Measurements from ENCODE around the gene GPA33. TPM values are rescaled to one million over a fixed set of nuclear protein-coding genes. Genes with fewer than 3 reads are reported as not detected.

GPA33 gene
- polyA plus RNA-seq, 1 of the 3 experiments (the other 2 are of a cell fraction), result not detected

- H3K27me3 ChIP-seq (ENCODE audit: insufficient read depth), result no peaks in the 10 kb centered on the region; the same call in 1 of the 2 replicates
- peaks cover 0 to 11% of the 10 kb centered on the region in 2 experiments; a peak in 1 of 4 replicates for H3K4me1 ChIP-seq (ENCODE audit: control insufficient read depth in 1 of 2, insufficient read depth in 2 of 2, low read depth in 1 of 2, low read length in 1 of 2)
- no peak overlapping the region for H3K4me3 ChIP-seq (ENCODE audit: low read depth in 2 of 2, low read length in 1 of 2)
- no peaks in the 10 kb centered on the region for H3K9me3 ChIP-seq
- no peak overlapping the region for H3K4me2 ChIP-seq
- no peaks in the 10 kb centered on the region for H3K36me3 ChIP-seq (replicated peaks in 1 of 2; ENCODE audit: control insufficient read depth in 1 of 2, insufficient read depth in 2 of 2, low read length in 1 of 2)
- no peak overlapping the region for H2AFZ ChIP-seq (ENCODE audit: low read depth)
- DNase-seq, result no peak
- no peak for TF ChIP-seq RXRA (IDR thresholded peaks at IDR 0.05; ENCODE audit: borderline replicate concordance, low read depth)
- TF ChIP-seq GABPA (IDR thresholded peaks at IDR 0.05; ENCODE audit: low read depth), result no peak
- no peak for TF ChIP-seq REST (IDR thresholded peaks at IDR 0.05; ENCODE audit: low read depth, low read length)
- TF ChIP-seq FOXM1 (IDR thresholded peaks at IDR 0.05; ENCODE audit: low read depth), result no peak
- no peak for TF ChIP-seq USF1 (IDR thresholded peaks at IDR 0.05; ENCODE audit: borderline replicate concordance, low read depth)
- no peak for TF ChIP-seq MAX (IDR thresholded peaks at IDR 0.05; ENCODE audit: low read depth)
- no peak for TF ChIP-seq FOSL2 (IDR thresholded peaks at IDR 0.05; ENCODE audit: borderline replicate concordance, low read depth)
- no peak for TF ChIP-seq SMC3 (IDR thresholded peaks at IDR 0.05; ENCODE audit: low read depth, low read length)
- TF ChIP-seq SIN3A (IDR thresholded peaks at IDR 0.05; ENCODE audit: borderline replicate concordance, low read depth, low read length), result no peak
- no peak for TF ChIP-seq JUND (IDR thresholded peaks at IDR 0.05)
- TF ChIP-seq EZH2phosphoT487 (IDR thresholded peaks at IDR 0.05; ENCODE audit: borderline replicate concordance, low read depth), result no peak
- TF ChIP-seq, protein P1, sequence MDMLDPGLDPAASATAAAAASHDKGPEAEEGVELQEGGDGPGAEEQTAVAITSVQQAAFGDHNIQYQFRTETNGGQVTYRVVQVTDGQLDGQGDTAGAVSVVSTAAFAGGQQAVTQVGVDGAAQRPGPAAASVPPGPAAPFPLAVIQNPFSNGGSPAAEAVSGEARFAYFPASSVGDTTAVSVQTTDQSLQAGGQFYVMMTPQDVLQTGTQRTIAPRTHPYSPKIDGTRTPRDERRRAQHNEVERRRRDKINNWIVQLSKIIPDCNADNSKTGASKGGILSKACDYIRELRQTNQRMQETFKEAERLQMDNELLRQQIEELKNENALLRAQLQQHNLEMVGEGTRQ (IDR thresholded peaks at IDR 0.05; ENCODE audit: borderline replicate concordance, low read depth, low read length), result no peak
- no peak for TF ChIP-seq FOXJ3 (CRISPR knock-in tag; IDR thresholded peaks at IDR 0.05)
- no peak for TF ChIP-seq RFX5 (IDR thresholded peaks at IDR 0.05; ENCODE audit: low read length)
- TF ChIP-seq, protein P2, sequence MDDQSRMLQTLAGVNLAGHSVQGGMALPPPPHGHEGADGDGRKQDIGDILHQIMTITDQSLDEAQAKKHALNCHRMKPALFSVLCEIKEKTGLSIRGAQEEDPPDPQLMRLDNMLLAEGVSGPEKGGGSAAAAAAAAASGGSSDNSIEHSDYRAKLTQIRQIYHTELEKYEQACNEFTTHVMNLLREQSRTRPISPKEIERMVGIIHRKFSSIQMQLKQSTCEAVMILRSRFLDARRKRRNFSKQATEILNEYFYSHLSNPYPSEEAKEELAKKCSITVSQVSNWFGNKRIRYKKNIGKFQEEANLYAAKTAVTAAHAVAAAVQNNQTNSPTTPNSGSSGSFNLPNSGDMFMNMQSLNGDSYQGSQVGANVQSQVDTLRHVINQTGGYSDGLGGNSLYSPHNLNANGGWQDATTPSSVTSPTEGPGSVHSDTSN (IDR thresholded peaks at IDR 0.05), result no peak
- no peak for TF ChIP-seq ELF1 (IDR thresholded peaks at IDR 0.05)
- no peak for TF ChIP-seq CTCF (IDR thresholded peaks at IDR 0.05)
- TF ChIP-seq CHD2 (IDR thresholded peaks at IDR 0.05; ENCODE audit: low read length, partially characterized antibody), result no peak
- no peak overlapping the region for H3K9ac ChIP-seq
- no peaks in the 10 kb centered on the region for H3K9me2 ChIP-seq
- CTCF ChIA-PET, result interaction anchor here (1.5 kb wide), 1 partner anchor 22 kb away, joined by 5 read pairs; no protein-coding TSS in a partner anchor
- H4K20me1 ChIP-seq (ENCODE audit: insufficient read depth), result no peaks in the 10 kb centered on the region
- H3K79me2 ChIP-seq (ENCODE audit: insufficient read depth), result no peaks in the 10 kb centered on the region
- no peak overlapping the region for H3K27ac ChIP-seq (ENCODE audit: low read depth in 2 of 2, low read length in 1 of 2)
- no peaks in the 10 kb centered on the region for H3F3A ChIP-seq (replicated peaks; ENCODE audit: insufficient read depth)
- POLR2A ChIA-PET, result no interaction called here
Measured at GRCh38 chr1:167084757-167085156, 5.4 kb downstream of the GPA33 start.

Data from SK-N-SH (cell line).